H1 (cell line): ENCODE measurements around the gene OLAH.

ENCODE experiments used
- BRCA1 ChIP-seq: IDR thresholded peaks from 2 replicates; pipeline ENCODE4 v1.6.1; 2012; ENCODE audit warnings: low read depth, low read length, improper control_type of control experiment
- CEBPB ChIP-seq: IDR thresholded peaks from 2 replicates; pipeline ENCODE4 v1.6.1; 2012; ENCODE audit warnings: low read depth, low read length
- EZH2 ChIP-seq: fragments of 200-600 bp; sonication (generic); IDR thresholded peaks from 2 replicates; pipeline ENCODE4 v1.7.1; 2012; ENCODE audit warnings: low read depth, mild to moderate bottlenecking, moderate library complexity, low read length, inconsistent platforms; ENCODE audit not compliant: severe bottlenecking
- POLR2AphosphoS5 ChIP-seq: IDR thresholded peaks from 2 replicates; pipeline ENCODE4 v1.6.1; 2011; ENCODE audit warnings: low read depth, low read length
- TAF1 ChIP-seq: IDR thresholded peaks from 2 replicates; pipeline ENCODE4 v1.6.1; 2011; ENCODE audit warnings: mild to moderate bottlenecking, low read depth, low read length
- TF ChIP-seq, protein P1 (sequence below): IDR thresholded peaks from 2 replicates; pipeline ENCODE4 v1.6.1; 2011; ENCODE audit warnings: low read length, improper control_type of control experiment

DNA sequence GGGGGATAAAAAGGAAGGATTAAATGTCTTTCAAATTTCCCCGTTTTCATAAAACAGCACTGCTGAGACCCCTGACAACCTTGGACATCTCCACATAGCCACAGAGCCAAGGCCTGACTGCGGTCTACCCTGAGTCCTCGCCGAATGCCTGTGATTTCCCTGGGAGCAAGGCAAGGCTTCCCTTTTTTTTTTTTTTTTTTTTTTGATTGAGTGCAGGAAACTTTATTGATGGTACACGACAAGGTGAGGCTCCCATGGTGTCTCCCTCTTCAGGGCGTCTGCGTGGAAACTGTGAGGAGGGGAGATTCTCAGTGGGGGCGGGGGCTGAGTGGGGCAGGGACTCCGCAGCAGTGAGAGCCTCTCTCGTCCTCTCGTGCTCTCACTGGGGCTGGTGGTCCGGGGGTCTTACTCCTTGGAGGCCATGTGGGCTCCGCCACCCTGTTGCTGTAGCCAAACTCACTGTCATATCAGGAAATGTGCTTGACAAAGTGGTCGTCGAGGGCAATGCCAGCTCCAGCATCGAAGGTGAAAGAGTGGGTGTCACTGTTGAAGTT lies 49.2 kb downstream of the OLAH start:
- TF ChIP-seq CEBPB, result no peak
- no peak for TF ChIP-seq POLR2AphosphoS5
- no peak for TF ChIP-seq EZH2
- no peak for TF ChIP-seq TAF1
- TF ChIP-seq, protein P1, sequence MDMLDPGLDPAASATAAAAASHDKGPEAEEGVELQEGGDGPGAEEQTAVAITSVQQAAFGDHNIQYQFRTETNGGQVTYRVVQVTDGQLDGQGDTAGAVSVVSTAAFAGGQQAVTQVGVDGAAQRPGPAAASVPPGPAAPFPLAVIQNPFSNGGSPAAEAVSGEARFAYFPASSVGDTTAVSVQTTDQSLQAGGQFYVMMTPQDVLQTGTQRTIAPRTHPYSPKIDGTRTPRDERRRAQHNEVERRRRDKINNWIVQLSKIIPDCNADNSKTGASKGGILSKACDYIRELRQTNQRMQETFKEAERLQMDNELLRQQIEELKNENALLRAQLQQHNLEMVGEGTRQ, result no peak
- TF ChIP-seq BRCA1, result no peak
